Body of pancreas (tissue), 4 donors: Measurements from ENCODE around the gene PIH1D1.

Experiments used
- POLR2A ChIP-seq, 3 donors: fragments of 450-650 bp; IDR thresholded peaks; one replicate each; pipeline ENCODE4 v1.6.1; 2016; ENCODE audit warnings: antibody characterized with exemption in 3 of 3, mild to moderate bottlenecking in 2 of 3
- TF ChIP-seq, protein P1 (sequence below), 7 experiments: fragments of 450-650 bp in 4 of 7; fragments of 200-600 bp in 3 of 7; sonication (generic) in 3 of 7; IDR thresholded peaks; one replicate each; pipeline ENCODE4 v1.5.1; 2016 to 2019; ENCODE audit warnings: antibody characterized with exemption in 7 of 7

DNA sequence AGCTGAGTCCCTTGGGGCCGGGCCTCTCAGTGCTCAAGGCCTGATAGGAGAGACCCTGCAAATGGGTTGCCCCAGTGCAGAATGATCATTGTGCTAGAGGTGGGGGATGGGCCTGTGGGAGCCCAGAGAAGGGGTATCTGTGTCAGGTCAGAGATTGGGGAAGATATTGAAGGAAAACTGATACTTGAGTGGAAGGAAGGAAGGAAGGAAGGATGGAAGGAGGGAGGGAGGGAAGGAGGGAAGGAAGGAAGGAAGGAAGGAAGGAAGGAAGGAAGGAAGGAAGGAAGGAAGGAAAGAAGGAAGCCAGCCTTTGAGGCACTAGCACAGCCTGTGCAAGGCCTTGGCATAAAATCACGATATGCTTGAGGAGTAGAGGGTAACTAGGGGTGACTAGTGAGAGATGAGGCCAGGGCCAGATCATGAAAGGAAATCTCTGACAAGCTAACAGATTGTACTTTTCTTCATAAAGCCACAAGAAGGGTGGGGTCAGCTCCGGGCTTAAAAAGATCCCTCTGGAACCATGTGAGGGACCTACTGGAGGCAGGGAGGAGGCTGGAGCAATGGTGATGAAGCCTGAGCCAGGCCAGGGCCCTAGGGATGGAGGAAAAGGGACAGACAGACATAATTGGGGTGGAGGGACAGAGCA is 39.8 kb downstream of the PIH1D1 start:
- TF ChIP-seq POLR2A (IDR thresholded peaks at IDR 0.05): no peak
- TF ChIP-seq, protein P1, sequence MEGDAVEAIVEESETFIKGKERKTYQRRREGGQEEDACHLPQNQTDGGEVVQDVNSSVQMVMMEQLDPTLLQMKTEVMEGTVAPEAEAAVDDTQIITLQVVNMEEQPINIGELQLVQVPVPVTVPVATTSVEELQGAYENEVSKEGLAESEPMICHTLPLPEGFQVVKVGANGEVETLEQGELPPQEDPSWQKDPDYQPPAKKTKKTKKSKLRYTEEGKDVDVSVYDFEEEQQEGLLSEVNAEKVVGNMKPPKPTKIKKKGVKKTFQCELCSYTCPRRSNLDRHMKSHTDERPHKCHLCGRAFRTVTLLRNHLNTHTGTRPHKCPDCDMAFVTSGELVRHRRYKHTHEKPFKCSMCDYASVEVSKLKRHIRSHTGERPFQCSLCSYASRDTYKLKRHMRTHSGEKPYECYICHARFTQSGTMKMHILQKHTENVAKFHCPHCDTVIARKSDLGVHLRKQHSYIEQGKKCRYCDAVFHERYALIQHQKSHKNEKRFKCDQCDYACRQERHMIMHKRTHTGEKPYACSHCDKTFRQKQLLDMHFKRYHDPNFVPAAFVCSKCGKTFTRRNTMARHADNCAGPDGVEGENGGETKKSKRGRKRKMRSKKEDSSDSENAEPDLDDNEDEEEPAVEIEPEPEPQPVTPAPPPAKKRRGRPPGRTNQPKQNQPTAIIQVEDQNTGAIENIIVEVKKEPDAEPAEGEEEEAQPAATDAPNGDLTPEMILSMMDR (IDR thresholded peaks at IDR 0.05): no peak
